Cerebellar nuclear complex (tissue), 1 donor: ENCODE measurements around the gene TFPT.

ENCODE experiments used
- DNase-seq, 2 experiments: peaks; one replicate each; lab custom pipeline; 2025; lab: John Stamatoyannopoulos, UW

The TFPT gene

GRCh38 chr19:54074851-54075250 lies 40.6 kb downstream of the TFPT start:
- DNase-seq: no peak

DNA sequence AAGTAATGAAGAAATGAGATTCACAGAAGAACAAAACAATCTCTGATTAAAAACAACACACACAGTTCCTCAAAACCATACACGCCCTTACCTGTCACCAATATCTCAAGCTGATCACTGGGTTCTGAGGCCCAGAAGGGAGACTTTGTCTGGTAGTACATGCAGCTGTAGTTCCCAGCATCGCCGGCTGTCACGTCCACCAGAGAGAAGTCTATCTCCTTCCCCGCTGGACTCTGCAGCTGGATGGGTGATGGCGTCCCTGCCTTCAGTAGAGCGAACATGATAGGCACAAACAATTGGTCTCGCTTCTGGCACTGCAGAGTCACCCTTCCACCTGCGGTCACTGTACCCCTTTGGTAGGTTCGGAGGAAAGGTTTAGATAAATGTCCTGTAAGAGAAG lies 41.6 kb downstream of the TFPT start:
- DNase-seq: no peak

DNA sequence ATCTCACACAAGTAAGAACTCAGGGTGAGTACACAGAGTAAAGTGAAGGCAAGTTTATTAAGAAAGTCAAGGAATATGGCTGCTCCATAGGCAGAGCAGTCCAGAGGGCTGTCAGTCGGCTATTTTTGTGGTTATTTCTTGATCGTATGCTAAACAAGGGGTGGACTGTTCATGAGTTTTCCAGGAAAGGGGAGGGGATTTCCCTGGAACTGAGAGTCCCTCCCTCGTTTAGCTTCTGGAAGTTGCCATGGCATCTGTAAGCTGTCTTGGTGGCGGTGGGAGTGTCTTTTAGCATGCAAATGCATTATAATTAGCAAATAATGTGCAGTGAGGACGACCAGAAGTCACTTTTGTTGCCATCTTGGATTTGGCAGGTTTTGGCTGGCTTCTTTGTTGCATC lies 46.0 kb downstream of the TFPT start:
- no peak for DNase-seq

- DNase-seq: no peak
Observed at GRCh38 chr19:54063350-54064116, 51.9 kb downstream of the TFPT start, which contains the start of gene VSTM1. VSTM1 (minus strand) TSS chr19:54063897; CDS start chr19:54063777, 120 bp downstream.

DNA sequence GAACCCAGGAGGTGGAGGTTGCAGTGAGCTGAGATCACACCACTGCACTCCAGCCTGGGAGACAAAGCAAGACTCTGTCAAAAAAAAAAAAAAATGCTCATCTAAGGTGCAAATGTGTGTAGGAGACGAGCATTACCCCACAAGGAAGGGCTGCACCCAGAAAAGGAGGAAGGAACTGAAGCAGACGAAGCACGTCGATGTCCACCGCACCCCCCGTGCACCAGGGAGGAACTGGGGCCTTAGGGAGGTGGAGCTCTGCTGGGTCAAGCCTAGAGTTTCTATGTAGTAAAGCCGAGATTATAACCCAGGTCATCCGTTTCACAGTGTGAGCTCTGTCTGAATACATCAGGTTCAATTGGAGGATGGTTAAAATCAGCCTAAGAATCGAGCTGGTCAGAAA lies 52.8 kb downstream of the TFPT start:
- no peak for DNase-seq
